Measurements from ENCODE around the gene GSTM3.

DNA sequence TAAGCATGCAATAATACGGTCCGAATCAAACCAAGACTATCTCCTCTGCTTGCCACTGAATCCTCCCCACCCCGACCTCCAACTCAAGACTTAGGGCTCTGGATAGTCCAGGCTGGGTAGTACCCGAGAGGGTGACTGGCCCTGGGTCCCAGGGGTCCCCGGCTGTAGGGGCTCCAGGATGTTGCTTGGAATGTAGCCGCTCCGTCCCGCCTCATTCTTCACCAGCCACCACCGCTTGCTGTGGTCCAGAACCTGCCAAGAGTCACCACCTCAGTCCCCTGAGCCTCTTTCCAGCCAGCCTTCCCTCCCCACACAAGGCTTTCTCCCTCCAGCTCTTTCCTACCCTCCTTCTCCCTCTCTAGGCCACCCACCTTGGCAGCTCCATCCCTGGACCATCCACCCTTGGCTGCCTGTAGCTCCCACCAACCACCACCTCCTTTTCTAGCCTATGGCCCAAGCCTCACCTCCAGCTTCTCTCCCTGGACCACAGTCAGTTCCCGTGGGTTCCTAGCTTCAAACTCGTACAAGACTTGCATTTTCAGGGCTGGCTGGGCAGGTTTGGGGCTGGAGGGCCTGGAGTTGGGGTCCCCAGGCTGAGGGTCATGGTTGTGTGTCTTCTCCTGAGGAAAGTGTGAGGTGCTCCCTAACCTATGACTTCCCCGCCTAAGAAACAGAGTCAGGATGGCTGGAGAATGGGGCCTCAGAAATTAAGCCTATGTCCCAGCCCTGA lies 10.9 kb upstream of the GSTM3 start:
- TF ChIP-seq, protein P1, sequence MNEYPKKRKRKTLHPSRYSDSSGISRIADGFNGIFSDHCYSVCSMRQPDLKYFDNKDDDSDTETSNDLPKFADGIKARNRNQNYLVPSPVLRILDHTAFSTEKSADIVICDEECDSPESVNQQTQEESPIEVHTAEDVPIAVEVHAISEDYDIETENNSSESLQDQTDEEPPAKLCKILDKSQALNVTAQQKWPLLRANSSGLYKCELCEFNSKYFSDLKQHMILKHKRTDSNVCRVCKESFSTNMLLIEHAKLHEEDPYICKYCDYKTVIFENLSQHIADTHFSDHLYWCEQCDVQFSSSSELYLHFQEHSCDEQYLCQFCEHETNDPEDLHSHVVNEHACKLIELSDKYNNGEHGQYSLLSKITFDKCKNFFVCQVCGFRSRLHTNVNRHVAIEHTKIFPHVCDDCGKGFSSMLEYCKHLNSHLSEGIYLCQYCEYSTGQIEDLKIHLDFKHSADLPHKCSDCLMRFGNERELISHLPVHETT (tag by site-specific recombination; IDR thresholded peaks at IDR 0.05), result no peak
- TF ChIP-seq PBX3 (CRISPR knock-in tag; IDR thresholded peaks at IDR 0.05) (no peak), REST (tag by site-specific recombination; IDR thresholded peaks at IDR 0.05) (no peak), TRIM28 (IDR thresholded peaks at IDR 0.05; ENCODE audit: borderline replicate concordance, low read length) (no peak)

Data from HEK293 (cell line).